ENCODE measurements around the gene DNASE1L1. TPM values are rescaled to one million over a fixed set of nuclear protein-coding genes. Genes with fewer than 3 reads are reported as not detected.

Gene DNASE1L1
- polyA plus RNA-seq, 1 donor from 2014 or later: 9.2 TPM

DNA sequence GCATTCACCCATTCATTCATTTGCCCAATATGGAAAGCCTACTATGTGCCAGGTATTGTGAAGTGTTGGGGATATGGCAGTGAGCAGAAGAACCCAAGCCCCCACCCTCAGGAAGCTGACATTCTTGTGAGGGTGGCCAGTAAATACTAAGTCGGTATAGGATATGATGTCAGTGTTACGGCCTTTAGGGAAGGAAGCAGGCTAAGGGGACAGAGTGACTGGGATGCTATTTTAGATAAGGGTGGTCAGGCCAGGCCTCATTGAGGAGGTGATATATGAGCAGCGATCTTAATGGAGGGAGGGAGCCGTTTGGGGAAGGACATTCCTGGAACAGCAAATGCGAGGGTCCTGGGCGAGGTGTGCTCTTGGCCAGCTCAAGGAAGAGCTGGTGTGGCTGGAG lies 21.4 kb upstream of the DNASE1L1 start:
- Histone ChIP-seq H3K4me3 (ENCODE audit: low read length) (peak overlapping the region; percentile 30), H3K9ac (ENCODE audit: low read length) (no peak overlapping the region)

DNA sequence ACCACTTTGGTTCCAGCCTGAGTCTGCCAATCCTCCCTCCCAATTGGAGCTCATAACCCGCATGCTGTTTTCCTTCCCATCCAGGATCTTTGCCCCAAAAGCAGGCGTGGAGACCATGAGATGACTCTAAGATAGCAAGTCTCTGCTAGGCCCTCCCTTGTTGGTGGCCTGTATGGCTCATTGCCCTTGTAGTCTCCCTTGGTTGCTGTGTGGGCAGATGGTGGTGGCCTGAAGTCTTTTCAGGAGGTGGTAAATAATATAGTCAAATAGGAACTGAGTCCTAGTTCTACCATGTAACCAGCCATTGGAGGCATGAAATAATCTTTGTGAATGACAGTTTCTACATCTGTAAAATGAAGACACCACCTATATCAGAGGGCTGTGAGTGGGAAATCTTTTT lies 20.7 kb upstream of the DNASE1L1 start:
- Histone ChIP-seq H2AFZ (ENCODE audit: low read depth, low read length) (no peak overlapping the region), H3K9ac (ENCODE audit: low read length) (no peak overlapping the region), H3K9me2 (ENCODE audit: insufficient read depth, low read length) (no peaks in the 10 kb centered on the region), H3K27me3 (ENCODE audit: insufficient read depth, low read depth, low read length) (no peaks in the 10 kb centered on the region), H3K4me3 (ENCODE audit: low read length) (peak overlapping the region; percentile 77), H3K27ac (ENCODE audit: low read length) (no peak overlapping the region), H3K79me2 (replicated peaks; ENCODE audit: insufficient read depth, low read length) (peaks cover 12% of the 10 kb centered on the region), H4K20me1 (ENCODE audit: insufficient read depth) (no peaks in the 10 kb centered on the region), H3K4me2 (ENCODE audit: low read length) (peak overlapping the region; percentile 80), H3K9me3 (ENCODE audit: low read length) (no peaks in the 10 kb centered on the region), H3K36me3 (ENCODE audit: insufficient read depth, low read length) (no peaks in the 10 kb centered on the region), H3F3A (ENCODE audit: insufficient read depth, low read length, poor library complexity, severe bottlenecking) (no peaks in the 10 kb centered on the region)
- no peak for TF ChIP-seq SMC3 (conservative IDR thresholded peaks at IDR 0.05; ENCODE audit: poor library complexity)

More for the DNA sequence above, 21.4 kb upstream of the DNASE1L1 start:
- peaks cover 12% of the 10 kb centered on the region for H3K79me2 ChIP-seq (replicated peaks; ENCODE audit: insufficient read depth, low read length)
- H4K20me1 ChIP-seq (ENCODE audit: insufficient read depth): no peaks in the 10 kb centered on the region
- H3K36me3 ChIP-seq (ENCODE audit: insufficient read depth, low read length): no peaks in the 10 kb centered on the region
- no peak overlapping the region for H3K27ac ChIP-seq (ENCODE audit: low read length)
- no peaks in the 10 kb centered on the region for H3K27me3 ChIP-seq (ENCODE audit: insufficient read depth, low read depth, low read length)
- no peaks in the 10 kb centered on the region for H3K9me2 ChIP-seq (ENCODE audit: insufficient read depth, low read length)
- no peaks in the 10 kb centered on the region for H3K9me3 ChIP-seq (ENCODE audit: low read length)
- H3F3A ChIP-seq (ENCODE audit: insufficient read depth, low read length, poor library complexity, severe bottlenecking): no peaks in the 10 kb centered on the region
- no peak for TF ChIP-seq EZH2 (IDR thresholded peaks at IDR 0.05; ENCODE audit: borderline replicate concordance, insufficient read depth, low read length, poor library complexity, severe bottlenecking)
- TF ChIP-seq SMC3 (conservative IDR thresholded peaks at IDR 0.05; ENCODE audit: poor library complexity): no peak
- TF ChIP-seq MXI1 (conservative IDR thresholded peaks at IDR 0.05; ENCODE audit: poor library complexity, severe bottlenecking): no peak
- TF ChIP-seq, protein P1, sequence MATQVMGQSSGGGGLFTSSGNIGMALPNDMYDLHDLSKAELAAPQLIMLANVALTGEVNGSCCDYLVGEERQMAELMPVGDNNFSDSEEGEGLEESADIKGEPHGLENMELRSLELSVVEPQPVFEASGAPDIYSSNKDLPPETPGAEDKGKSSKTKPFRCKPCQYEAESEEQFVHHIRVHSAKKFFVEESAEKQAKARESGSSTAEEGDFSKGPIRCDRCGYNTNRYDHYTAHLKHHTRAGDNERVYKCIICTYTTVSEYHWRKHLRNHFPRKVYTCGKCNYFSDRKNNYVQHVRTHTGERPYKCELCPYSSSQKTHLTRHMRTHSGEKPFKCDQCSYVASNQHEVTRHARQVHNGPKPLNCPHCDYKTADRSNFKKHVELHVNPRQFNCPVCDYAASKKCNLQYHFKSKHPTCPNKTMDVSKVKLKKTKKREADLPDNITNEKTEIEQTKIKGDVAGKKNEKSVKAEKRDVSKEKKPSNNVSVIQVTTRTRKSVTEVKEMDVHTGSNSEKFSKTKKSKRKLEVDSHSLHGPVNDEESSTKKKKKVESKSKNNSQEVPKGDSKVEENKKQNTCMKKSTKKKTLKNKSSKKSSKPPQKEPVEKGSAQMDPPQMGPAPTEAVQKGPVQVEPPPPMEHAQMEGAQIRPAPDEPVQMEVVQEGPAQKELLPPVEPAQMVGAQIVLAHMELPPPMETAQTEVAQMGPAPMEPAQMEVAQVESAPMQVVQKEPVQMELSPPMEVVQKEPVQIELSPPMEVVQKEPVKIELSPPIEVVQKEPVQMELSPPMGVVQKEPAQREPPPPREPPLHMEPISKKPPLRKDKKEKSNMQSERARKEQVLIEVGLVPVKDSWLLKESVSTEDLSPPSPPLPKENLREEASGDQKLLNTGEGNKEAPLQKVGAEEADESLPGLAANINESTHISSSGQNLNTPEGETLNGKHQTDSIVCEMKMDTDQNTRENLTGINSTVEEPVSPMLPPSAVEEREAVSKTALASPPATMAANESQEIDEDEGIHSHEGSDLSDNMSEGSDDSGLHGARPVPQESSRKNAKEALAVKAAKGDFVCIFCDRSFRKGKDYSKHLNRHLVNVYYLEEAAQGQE (IDR thresholded peaks at IDR 0.05; ENCODE audit: borderline replicate concordance): no peak
- no peak for TF ChIP-seq TAF1 (IDR thresholded peaks at IDR 0.05; ENCODE audit: low read depth)
- no peak for TF ChIP-seq POLR2AphosphoS5 (IDR thresholded peaks at IDR 0.05)
- TF ChIP-seq RAD21 (conservative IDR thresholded peaks at IDR 0.05): no peak
- TF ChIP-seq, protein P2, sequence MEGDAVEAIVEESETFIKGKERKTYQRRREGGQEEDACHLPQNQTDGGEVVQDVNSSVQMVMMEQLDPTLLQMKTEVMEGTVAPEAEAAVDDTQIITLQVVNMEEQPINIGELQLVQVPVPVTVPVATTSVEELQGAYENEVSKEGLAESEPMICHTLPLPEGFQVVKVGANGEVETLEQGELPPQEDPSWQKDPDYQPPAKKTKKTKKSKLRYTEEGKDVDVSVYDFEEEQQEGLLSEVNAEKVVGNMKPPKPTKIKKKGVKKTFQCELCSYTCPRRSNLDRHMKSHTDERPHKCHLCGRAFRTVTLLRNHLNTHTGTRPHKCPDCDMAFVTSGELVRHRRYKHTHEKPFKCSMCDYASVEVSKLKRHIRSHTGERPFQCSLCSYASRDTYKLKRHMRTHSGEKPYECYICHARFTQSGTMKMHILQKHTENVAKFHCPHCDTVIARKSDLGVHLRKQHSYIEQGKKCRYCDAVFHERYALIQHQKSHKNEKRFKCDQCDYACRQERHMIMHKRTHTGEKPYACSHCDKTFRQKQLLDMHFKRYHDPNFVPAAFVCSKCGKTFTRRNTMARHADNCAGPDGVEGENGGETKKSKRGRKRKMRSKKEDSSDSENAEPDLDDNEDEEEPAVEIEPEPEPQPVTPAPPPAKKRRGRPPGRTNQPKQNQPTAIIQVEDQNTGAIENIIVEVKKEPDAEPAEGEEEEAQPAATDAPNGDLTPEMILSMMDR (IDR thresholded peaks at IDR 0.05; ENCODE audit: poor library complexity, severe bottlenecking): no peak
- TF ChIP-seq EP300 (conservative IDR thresholded peaks at IDR 0.05; ENCODE audit: poor library complexity, severe bottlenecking): no peak
- no peak overlapping the region for H2AFZ ChIP-seq (ENCODE audit: low read depth, low read length)
- H3K4me2 ChIP-seq (ENCODE audit: low read length): no peak overlapping the region

Data from neural cell (in vitro differentiated cells).